ENCODE measurements around the gene CHEK1.
A peak's percentile ranks its signal among the peaks of the same experiment; 100 is the strongest.
"Not testable (repeated sequence)": the region's sequence is repeated elsewhere in the genome, so short reads cannot be mapped to it uniquely, and the experiment has no call there.

The CHEK1 gene

DNA sequence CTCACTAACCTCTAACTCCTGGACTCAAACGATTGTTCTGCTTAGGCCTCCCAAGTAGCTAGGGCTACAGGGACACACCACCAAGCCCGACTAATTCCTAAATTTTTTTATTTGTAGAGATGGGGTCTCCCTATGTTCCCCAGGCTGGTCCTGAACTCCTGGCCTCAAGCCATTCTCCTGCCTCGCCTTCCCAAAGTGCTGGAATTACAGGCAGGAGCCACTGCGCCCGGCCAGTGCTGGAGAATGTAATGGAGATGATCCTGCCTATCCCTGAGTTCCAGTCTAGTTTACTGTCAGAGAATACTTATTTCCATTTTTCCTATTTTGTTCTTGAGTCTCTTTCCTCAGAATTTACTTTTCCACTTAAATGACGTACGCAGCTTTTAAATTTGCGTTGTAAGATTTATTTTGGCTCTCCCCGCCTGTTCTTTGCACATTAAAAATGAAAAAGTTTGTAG is at the start of gene CHEK1:
CHEK1 (plus strand) TSS at position 408 of the 458 bp plus-strand sequence. CDS start 1,606 bp downstream, outside the sequence.
- no peak for DNase-seq

DNA sequence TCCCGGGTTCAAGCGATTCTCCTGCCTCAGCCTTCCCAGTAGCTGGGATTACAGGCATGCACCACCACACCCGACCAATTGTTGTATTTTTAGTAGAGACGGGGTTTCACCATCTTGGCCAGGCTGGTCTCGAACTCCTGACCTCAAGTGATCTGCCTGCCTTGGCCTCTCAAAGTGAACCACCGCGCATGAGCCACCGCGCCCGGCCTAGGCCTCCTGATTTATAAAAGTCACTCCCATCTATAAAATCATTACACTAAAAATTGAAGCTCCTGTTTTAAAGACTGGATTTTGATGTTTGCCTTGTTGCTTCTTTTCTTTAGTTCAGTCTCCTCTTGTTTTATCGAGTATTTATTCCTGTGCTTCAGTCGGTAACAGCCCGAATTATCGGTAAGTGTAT is 47.8 kb upstream of the CHEK1 start:
- DNase-seq: not testable (repeated sequence)

GRCh38 chr11:125578783-125579182 is 46.2 kb upstream of the CHEK1 start:
- DNase-seq: no peak

DNA sequence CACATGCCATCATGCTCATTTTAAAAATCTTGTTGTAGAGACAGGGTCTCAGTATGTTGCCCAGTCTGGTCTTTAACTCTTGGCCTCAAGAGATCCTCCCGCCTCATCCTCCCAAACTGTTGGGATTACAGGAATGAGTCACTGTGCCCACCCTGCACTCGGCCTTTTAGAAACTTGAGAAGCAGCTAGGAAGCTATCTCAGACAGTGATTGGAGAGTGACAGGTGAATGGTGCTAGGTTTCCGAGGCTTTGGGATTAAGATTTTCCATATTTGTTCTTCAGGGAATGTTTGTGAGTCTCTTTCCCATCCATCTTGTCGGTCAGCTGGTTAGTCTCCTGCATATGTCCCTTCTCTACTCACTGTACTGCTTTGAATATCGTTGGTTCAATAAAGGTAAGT is 45.2 kb upstream of the CHEK1 start:
- no peak for DNase-seq

GRCh38 chr11:125583496-125583895 is 41.5 kb upstream of the CHEK1 start:
- DNase-seq: no peak

- DNase-seq: no peak
These were observed 39.5 kb upstream of the CHEK1 start for GRCh38 chr11:125585487-125585886.

DNA sequence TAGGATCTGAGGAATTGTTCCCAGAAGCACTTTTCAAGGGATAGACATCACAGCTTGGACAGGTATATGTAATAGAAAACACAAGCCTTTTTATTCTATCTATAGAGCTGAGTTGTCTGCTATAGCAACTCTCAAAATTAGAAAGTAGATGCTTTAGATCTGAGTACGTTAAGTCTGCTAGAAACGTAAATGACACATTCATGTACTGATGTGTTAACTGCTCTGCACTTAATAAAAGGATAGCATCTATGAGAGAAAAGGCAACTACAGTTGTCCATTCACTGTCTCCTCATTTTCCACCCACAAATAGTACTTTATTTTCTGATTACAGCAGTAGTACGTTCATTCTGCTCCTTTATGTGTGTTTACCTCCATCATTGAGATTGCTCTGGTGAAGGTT is 38.3 kb upstream of the CHEK1 start:
- no peak for DNase-seq

DNA sequence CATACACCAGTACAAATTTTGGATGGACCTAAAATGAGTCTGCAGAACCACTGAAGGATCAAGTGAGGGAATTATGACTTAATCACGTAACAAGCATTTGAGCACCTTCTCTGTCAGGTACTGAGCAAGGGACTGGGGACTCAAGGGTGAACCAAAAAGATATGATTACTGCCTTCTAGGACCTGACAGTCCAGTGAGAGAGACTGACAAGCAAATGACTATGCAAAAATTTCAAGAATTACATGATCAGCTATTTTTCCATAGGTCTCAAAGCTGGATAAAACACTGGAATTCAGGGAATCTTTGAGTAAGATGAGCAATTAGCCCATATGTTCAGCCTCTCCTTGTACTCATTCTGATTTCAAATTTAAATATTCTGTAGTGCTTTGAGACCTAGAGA is 37.5 kb upstream of the CHEK1 start:
- DNase-seq: no peak

DNA sequence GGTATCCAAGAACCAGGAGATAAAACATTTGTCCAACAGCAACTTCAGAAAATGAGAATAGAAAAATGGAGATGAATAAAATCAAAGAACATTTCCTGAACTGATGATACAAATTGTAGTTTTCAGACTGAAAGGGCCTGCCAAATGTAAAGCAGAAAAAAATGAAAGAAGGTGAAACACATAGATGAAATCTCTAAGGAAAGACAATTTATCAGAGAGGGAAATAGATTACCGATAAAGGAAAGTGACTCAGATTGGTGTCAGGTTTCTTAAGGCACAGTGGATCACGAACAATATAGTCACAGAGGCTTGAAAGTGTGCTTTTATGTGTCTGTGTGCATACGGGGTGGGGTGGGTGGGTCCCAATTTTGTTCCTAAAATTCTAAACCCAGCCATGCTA is 36.5 kb upstream of the CHEK1 start:
- DNase-seq: no peak

DNA sequence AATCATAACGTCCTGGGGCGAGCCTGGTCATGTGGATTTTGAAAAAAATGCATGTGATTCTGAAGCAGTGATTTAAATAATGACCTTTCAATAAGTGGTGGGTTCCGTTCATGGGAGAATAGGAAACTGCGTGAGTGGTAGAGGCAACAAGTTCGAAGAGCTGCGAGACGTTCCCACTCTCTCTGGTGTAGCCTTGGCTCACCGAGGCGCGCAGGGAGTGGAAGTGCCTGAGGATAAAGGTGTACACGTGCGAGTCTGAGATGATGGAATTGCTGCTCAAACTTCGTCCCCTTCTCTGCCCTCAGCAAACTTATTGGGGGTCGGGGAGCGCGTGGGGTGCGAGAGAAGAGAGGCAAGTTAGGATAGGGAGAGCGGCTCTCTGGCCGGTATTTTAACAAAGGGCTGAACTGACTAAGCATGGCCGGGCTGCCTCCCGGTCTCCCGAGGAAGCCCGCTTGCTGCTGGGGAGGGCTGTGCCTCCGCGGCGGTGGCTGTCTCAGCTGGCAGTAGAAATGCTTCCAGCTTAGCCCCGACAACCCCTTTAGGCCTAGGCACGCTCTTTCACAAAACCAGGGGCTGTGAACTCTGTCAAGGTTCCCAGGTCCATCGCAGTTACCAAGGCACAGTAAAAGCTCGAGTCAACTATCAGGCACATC is 33.2 kb upstream of the CHEK1 start:
- peak; percentile 33 for DNase-seq

- DNase-seq: peak; percentile 99
These were observed 32.5 kb upstream of the CHEK1 start, which contains the start of gene STT3A for GRCh38 chr11:125592305-125593113. TSS of gene STT3A (plus strand) at chr11:125592852. CDS start at chr11:125595916, 3,064 bp downstream.

DNA sequence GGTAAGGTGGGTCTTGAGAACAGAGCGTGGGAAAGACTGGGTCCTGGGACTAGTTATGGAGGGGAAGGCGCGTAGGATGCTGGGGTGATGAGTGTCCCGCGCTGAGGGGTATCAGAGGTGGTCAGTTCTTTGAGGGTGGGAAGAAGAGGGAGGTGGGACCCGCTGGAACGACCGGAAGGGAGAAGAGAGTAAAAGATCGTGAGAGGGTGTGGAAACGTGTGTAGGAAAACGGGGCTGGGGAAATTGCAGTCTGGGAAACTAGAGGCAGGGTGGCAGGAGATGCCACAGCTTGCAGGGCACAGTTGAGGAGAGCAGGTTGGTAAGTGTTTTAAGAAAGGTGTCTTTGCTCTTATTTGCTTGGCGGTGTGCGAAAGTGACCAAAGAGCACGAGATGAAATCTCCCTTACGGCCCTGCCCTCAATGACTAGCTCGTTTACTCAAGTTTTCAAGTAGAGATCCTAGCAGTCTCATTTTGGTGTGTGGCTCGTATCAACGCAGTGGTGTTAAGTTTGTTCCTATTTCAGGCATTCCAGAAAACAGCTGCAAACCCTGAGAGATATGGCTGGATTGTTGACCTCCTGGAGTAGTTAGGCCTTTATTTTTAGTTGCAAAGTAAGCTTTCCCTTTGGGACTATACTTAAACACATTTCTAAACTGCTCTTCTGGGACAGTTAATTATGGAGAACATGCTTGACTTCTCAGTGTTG is 31.7 kb upstream of the CHEK1 start:
- DNase-seq: no peak

- no peak for DNase-seq
These were observed 30.0 kb upstream of the CHEK1 start for GRCh38 chr11:125594958-125595357.

GRCh38 chr11:125600663-125601062 is 24.3 kb upstream of the CHEK1 start:
- DNase-seq: no peak

- no peak for DNase-seq
These were observed 21.8 kb upstream of the CHEK1 start for GRCh38 chr11:125603207-125603606.

GRCh38 chr11:125605417-125605816 is 19.5 kb upstream of the CHEK1 start:
- no peak for DNase-seq

DNA sequence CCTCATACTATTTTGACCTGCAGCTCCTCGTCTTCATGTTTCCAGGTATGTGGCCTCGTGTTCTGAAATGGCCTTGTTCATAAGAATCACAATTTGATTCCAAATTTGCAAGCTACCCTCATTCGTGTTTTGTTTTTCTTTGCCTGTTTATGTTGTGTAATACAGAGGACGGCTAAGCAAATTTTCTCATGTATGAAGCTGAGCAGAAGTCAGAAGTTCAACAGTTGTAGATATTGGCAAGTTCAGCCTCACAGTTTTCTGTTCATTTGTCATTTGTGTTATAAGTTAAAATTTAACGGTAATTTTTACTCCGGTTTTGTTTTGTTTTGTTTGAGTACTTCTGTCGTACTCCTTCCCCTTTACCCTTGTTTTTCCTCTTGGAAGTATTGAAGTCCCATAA is 15.4 kb upstream of the CHEK1 start:
- DNase-seq: no peak

GRCh38 chr11:125618383-125618782 is 6.6 kb upstream of the CHEK1 start:
- no peak for DNase-seq

GRCh38 chr11:125621995-125622394 is 3.0 kb upstream of the CHEK1 start:
- DNase-seq: no peak

DNA sequence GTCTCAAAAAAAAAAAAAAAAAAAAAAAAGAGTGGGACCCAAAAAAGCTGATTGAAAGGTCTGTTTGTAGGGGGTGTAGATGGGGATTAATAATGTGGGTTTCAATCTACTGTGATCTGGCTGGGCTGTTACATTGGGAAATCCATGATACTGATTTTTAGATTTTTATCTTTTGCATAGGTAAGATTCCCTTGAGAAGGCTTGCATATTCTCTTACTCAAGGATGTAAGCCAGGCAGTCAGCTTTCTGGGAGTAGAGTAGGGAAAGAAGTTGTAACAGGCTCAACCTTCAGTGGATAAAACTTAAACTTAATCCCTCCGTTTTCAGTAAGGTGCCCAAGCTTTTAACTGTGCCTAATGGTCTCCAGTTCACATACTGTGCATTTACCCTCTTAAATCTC is 1.9 kb upstream of the CHEK1 start:
- no peak for DNase-seq

GRCh38 chr11:125625225-125625629 is 264 bp downstream of the CHEK1 start:
- DNase-seq: no peak

DNA sequence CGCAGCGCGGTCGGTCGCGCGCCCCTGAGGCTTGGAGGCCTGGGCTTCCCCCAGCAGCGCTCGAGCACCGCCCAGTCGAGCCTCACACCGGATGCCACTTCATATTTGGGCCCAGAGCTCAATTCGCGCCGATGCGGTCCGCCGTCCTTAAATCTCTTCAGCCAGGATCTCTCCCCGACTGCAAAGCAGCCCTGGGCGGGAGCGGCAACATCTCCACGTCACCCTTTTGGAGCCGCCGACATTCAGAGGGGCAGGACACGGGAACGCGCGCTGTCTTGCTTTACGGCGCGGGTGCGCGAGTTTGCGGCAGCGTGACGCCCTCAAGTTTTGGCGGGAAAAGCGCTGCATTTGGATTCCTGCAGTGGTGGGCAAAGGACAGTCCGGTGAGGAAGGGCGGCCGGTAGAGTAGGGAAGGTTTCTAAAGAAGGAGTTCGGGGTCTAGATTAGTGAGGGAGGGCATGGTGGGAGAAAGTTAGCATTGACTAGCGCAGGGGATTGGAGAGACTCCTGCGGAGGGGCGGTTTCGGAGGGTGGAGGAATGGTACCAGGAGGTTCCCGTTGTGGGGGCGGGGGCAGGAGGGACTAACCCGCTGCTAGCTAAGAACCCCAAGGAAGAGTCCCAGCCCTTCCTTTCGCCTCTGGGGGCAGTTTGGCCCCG is 796 bp downstream of the CHEK1 start:
- DNase-seq: peak; percentile 80

All from CD4-positive, alpha-beta T cell treated with Interleukin-15 for 1 hour (primary cell).